Measurements from ENCODE around the gene GOLGA2. TPM values are rescaled to one million over a fixed set of nuclear protein-coding genes. Genes with fewer than 3 reads are reported as not detected.

The GOLGA2 gene
- total RNA-seq, 1 donor from 2014 or later = 25.2 TPM

GRCh38 chr9:128226412-128226801, 49.4 kb downstream of the GOLGA2 start:
- Histone ChIP-seq H2AFZ (replicated peaks) (no peak overlapping the region), H3K9me3 (ENCODE audit: low read depth) (no peaks in the 10 kb centered on the region), H3K79me2 (ENCODE audit: low read depth) (no peaks in the 10 kb centered on the region), H3K4me3 (no peak overlapping the region), H3K36me3 (no peaks in the 10 kb centered on the region), H3K4me1 (no peaks in the 10 kb centered on the region), H3K27me3 (no peaks in the 10 kb centered on the region), H3K27ac (no peak overlapping the region), H3K9ac (no peak overlapping the region), H4K20me1 (ENCODE audit: low read depth) (no peaks in the 10 kb centered on the region), H3K4me2 (no peak overlapping the region), H3F3A (ENCODE audit: low read depth) (no peaks in the 10 kb centered on the region)
- H3K27me3 Mint-ChIP-seq (ENCODE audit: insufficient read depth, low read depth) = no peaks in the 10 kb centered on the region
- peaks cover 8% of the 10 kb centered on the region for H3K4me1 Mint-ChIP-seq
- no peak overlapping the region for H3K27ac Mint-ChIP-seq
- no peaks in the 10 kb centered on the region for H3K9me3 Mint-ChIP-seq
- H3K36me3 Mint-ChIP-seq = peaks cover 16% of the 10 kb centered on the region
- TF ChIP-seq EZH2phosphoT487 (IDR thresholded peaks at IDR 0.05) = no peak
- no peak for TF ChIP-seq CTCF (IDR thresholded peaks at IDR 0.05)
- no peak for TF ChIP-seq EZH2 (IDR thresholded peaks at IDR 0.05)
- no peak overlapping the region for H3K4me3 Mint-ChIP-seq
- no peak for DNase-seq (ENCODE audit: low spot score)

DNA sequence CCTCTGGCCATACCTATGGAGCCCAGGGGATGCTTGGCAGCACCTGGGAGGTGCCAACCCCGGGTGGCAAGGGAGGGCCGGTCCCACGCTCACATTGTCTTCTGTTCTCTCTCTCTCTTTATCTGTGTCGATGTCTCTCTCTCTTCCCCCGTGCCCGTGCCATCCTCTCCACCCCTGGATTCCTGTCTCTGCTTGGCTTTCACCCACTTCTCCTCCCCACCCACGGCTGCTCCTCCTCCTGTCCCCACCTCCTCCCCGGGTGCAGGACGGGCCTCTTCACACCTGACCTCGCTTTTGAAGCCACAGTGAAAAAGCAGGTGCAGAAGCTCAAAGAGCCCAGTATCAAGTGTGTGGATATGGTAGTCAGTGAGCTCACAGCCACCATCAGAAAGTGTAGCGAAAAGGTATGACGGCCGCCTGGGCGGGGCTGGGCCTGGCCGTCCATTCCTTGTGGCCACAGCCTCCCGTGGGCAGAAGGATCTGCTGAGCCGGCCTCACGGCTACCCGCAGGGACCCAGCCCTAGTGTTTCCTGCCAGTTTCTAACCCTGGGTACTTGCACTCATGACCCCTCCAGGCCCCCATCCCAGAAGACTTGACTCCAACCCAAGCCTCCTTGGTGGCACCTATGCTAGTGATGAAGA, 49.9 kb downstream of the GOLGA2 start:
- H2AFZ ChIP-seq (replicated peaks) = no peak overlapping the region
- DNase-seq (ENCODE audit: low spot score) = no peak
- Mint-ChIP-seq H3K27me3 (ENCODE audit: insufficient read depth, low read depth) (no peaks in the 10 kb centered on the region), H3K27ac (no peak overlapping the region), H3K4me3 (no peak overlapping the region), H3K4me1 (peaks cover 8% of the 10 kb centered on the region), H3K36me3 (peaks cover 16% of the 10 kb centered on the region), H3K9me3 (no peaks in the 10 kb centered on the region)
- H3K27ac ChIP-seq = no peak overlapping the region
- H3K27me3 ChIP-seq = no peaks in the 10 kb centered on the region
- no peaks in the 10 kb centered on the region for H3F3A ChIP-seq (ENCODE audit: low read depth)
- no peak overlapping the region for H3K4me2 ChIP-seq
- no peaks in the 10 kb centered on the region for H4K20me1 ChIP-seq (ENCODE audit: low read depth)
- no peaks in the 10 kb centered on the region for H3K4me1 ChIP-seq
- no peaks in the 10 kb centered on the region for H3K9me3 ChIP-seq (ENCODE audit: low read depth)
- H3K9ac ChIP-seq = no peak overlapping the region
- TF ChIP-seq CTCF (IDR thresholded peaks at IDR 0.05) (no peak), EZH2phosphoT487 (IDR thresholded peaks at IDR 0.05) (no peak), EZH2 (IDR thresholded peaks at IDR 0.05) (no peak)
- no peaks in the 10 kb centered on the region for H3K79me2 ChIP-seq (ENCODE audit: low read depth)
- H3K4me3 ChIP-seq = no peak overlapping the region
- H3K36me3 ChIP-seq = no peaks in the 10 kb centered on the region

- Histone ChIP-seq H3K27me3 (no peaks in the 10 kb centered on the region), H3K9ac (no peak overlapping the region), H3K4me2 (no peak overlapping the region), H4K20me1 (ENCODE audit: low read depth) (peaks cover 3% of the 10 kb centered on the region), H3K79me2 (ENCODE audit: low read depth) (no peaks in the 10 kb centered on the region), H3K36me3 (no peaks in the 10 kb centered on the region), H3K4me3 (no peak overlapping the region), H3K27ac (no peak overlapping the region), H3F3A (ENCODE audit: low read depth) (no peaks in the 10 kb centered on the region), H3K9me3 (ENCODE audit: low read depth) (no peaks in the 10 kb centered on the region), H2AFZ (replicated peaks) (no peak overlapping the region), H3K4me1 (no peaks in the 10 kb centered on the region)
- H3K27me3 Mint-ChIP-seq (ENCODE audit: insufficient read depth, low read depth) = no peaks in the 10 kb centered on the region
- H3K4me3 Mint-ChIP-seq = no peak overlapping the region
- no peak for DNase-seq (ENCODE audit: low spot score)
- H3K9me3 Mint-ChIP-seq = no peaks in the 10 kb centered on the region
- H3K27ac Mint-ChIP-seq = no peak overlapping the region
- peaks cover 8% of the 10 kb centered on the region for H3K4me1 Mint-ChIP-seq
- H3K36me3 Mint-ChIP-seq = peaks cover 16% of the 10 kb centered on the region
- TF ChIP-seq EZH2phosphoT487 (IDR thresholded peaks at IDR 0.05) = no peak
- TF ChIP-seq EZH2 (IDR thresholded peaks at IDR 0.05) = no peak
- no peak for TF ChIP-seq CTCF (IDR thresholded peaks at IDR 0.05)
These were observed 50.9 kb downstream of the GOLGA2 start for GRCh38 chr9:128224877-128225276.

All from neural progenitor cell (in vitro differentiated cells).